Erythroblast (primary cell): ENCODE measurements around the gene LRG1.

ENCODE experiments used
- GATA1 ChIP-seq: IDR thresholded peaks from 2 replicates; pipeline ENCODE4 v1.6.1; 2011; ENCODE audit warnings: low read depth, mild to moderate bottlenecking, control low read depth, low read length, moderate library complexity
- POLR2A ChIP-seq: IDR thresholded peaks from 2 replicates; pipeline ENCODE4 v1.6.1; 2011; ENCODE audit warnings: mild to moderate bottlenecking, low read length

DNA sequence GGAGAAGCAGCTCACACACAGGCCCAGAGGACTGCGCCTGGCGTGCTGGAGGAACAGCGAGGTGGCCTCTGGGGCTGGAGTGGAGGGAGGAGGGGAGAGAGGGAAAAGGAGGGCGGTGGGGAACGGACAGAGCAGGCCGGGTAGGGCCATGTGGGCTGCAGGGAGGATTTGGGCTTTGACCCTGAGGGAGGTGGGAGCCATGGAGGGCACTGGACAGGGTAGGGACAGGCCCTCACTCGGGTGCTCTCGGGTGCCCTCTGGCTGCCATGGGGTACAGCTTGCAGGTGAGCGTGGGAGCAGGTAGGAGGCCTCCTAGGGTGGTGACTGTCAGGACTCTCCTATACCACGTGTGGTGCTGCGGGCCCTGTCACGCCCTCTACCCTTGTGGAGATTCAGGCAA lies 44.4 kb downstream of the LRG1 start:
- TF ChIP-seq POLR2A (no peak), GATA1 (no peak)
